Chondrocyte (in vitro differentiated cells): ENCODE results near the gene JAG1. TPM values are rescaled to one million over a fixed set of nuclear protein-coding genes. Genes with fewer than 3 reads are reported as not detected.
A peak's percentile ranks its signal among the peaks of the same experiment; 100 is the strongest.

Experiments
- DNase-seq: peaks from one replicate; pipeline ENCODE4 v3.0.0; 2021; ENCODE audit warnings: mixed read lengths, low spot score
- H3K27ac Mint-ChIP-seq: one replicate; pipeline ENCODE4 v1.8.0; 2021; ENCODE audit warnings: mild to moderate bottlenecking, moderate library complexity, mixed read lengths; ENCODE audit not compliant: unreplicated experiment
- H3K27me3 Mint-ChIP-seq: 2 replicates; pipeline ENCODE4 v1.8.0; 2021; ENCODE audit warnings: low read depth, mixed read lengths
- H3K36me3 Mint-ChIP-seq: 2 replicates; pipeline ENCODE4 v1.8.0; 2021; ENCODE audit warnings: low read depth, mixed read lengths
- H3K4me1 Mint-ChIP-seq: 2 replicates; pipeline ENCODE4 v1.8.0; 2021; ENCODE audit warnings: low read depth, mild to moderate bottlenecking, mixed read lengths
- H3K4me3 Mint-ChIP-seq: one replicate; pipeline ENCODE4 v1.8.0; 2021; ENCODE audit warnings: mild to moderate bottlenecking, moderate library complexity, mixed read lengths; ENCODE audit not compliant: unreplicated experiment
- H3K9me3 Mint-ChIP-seq: 2 replicates; pipeline ENCODE4 v1.8.0; 2021; ENCODE audit warnings: low read depth, mixed read lengths
- CTCF ChIP-seq: fragments of 200-600 bp; sonication (generic); IDR thresholded peaks from 2 replicates; pipeline ENCODE4 v1.5.0; 2021; ENCODE audit warnings: antibody characterized with exemption, mild to moderate bottlenecking, moderate library complexity
- total RNA-seq: library from RNA; stranded (reverse); gene quantifications from 3 replicates; pipeline ENCODE4 v1.2.1, GENCODE V29; 2021

The JAG1 gene
- total RNA-seq, 1 donor from 2014 or later = 510 TPM

DNA sequence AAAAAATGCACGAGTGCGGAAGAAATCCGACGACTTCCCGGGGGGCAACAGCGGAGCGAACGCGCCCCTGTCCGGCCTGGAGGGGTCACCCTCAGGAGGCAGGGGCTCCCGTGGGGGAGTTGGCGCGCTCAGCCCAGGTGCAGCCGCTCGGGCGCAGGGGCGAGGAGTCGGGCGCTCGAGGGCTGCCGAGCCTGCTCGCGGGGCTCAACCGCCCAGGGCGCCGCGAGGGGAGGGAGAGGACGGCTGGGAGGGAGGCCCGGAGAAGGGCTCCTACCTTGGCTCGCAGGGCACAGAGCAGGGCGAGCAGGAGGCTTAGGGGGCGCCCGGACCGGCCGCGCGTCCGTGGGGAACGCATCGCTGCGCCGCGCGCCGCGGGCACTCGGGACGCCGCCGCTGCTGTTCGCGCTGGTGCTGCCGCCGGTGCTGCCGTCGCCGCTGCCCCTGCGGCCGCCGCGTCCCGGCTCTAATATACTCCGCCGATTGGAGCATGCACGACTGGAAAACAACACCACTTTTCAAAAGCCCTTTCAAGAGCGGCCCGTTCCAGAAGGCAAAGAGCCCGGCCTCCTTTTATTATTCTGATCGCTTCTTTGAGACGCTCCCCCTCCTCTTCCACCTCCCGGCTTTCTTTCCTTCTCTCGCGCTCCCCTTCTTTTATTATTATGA lies 490 bp downstream of the JAG1 start:
- TF ChIP-seq CTCF = peak; percentile 26
- peaks cover 44% of the 10 kb centered on the region for H3K4me1 Mint-ChIP-seq
- no peaks in the 10 kb centered on the region for H3K9me3 Mint-ChIP-seq
- peak overlapping the region; percentile 98 for H3K4me3 Mint-ChIP-seq
- peaks cover 39% of the 10 kb centered on the region for H3K36me3 Mint-ChIP-seq
- peak overlapping the region; percentile 98 for H3K27ac Mint-ChIP-seq
- no peak for DNase-seq
- no peaks in the 10 kb centered on the region for H3K27me3 Mint-ChIP-seq

DNA sequence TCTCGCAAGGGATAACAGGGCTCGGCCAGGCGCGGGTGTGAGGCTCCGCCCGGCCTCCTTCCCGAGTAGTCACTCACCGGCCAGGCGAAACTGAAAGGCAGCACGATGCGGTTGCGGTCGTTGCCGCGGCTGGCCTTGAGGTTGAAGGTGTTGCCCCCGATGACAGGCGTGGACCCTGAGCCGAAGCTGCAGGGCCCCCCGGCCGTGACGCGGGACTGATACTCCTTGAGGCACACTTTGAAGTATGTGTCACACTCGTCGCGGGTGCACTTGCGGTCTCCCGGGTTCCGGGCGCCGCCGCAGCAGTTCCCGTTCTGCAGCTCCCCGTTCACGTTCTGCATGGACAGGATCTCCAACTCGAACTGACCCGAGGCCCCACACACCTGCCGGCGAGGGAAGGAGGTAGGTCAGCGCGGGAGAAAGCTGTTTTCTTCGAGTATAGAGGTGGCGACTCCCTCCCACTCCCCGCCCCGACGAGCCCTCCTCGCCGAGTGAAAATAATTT lies 1.1 kb downstream of the JAG1 start:
- H3K27ac Mint-ChIP-seq = peak overlapping the region; percentile 95
- no peaks in the 10 kb centered on the region for H3K27me3 Mint-ChIP-seq
- H3K4me1 Mint-ChIP-seq = peaks cover 47% of the 10 kb centered on the region
- no peak for DNase-seq
- H3K36me3 Mint-ChIP-seq = peaks cover 41% of the 10 kb centered on the region
- TF ChIP-seq CTCF = no peak
- peak overlapping the region; percentile 98 for H3K4me3 Mint-ChIP-seq
- no peaks in the 10 kb centered on the region for H3K9me3 Mint-ChIP-seq

- H3K27ac Mint-ChIP-seq = peak overlapping the region; percentile 95
- H3K27me3 Mint-ChIP-seq = no peaks in the 10 kb centered on the region
- H3K4me3 Mint-ChIP-seq = peak overlapping the region; percentile 98
- peaks cover 53% of the 10 kb centered on the region for H3K4me1 Mint-ChIP-seq
- H3K9me3 Mint-ChIP-seq = no peaks in the 10 kb centered on the region
- no peak for TF ChIP-seq CTCF
- DNase-seq = no peak
- peaks cover 44% of the 10 kb centered on the region for H3K36me3 Mint-ChIP-seq
Measured at GRCh38 chr20:10671919-10672623, 1.7 kb downstream of the JAG1 start.

DNA sequence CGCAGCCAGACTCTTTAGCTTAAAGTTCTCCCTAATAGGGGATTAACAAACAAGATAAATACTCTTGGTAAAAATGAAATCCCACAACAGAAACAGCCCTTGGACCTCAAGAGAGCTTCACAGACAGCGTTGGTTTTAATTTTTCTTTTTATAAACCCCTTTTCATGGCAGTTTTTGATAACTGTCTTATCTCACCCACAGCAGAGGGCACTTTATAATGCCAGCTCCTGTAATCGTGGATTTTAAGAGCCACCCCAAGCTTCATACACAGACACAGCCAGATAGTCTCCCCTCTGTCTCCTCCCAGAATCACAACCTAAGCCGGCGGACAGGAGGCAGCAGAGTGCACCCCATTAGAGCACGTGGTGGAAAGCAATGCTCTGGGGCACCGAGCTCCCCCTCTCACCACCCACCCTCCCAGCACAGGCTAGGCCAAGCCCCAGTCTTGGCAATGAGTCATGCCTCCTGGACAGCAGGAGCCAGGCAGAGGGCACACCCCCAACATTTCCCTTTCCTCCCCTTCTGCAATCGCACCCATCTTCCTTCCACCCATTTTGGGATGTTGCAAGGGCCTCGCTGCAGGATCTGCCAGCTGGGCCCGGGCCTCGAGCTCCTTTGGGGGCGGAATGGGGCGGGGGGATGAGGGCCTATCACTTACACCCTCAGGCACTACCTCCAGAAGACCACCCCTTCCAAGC lies 2.4 kb downstream of the JAG1 start:
- Mint-ChIP-seq H3K27ac (peak overlapping the region; percentile 95), H3K4me3 (peak overlapping the region; percentile 98), H3K9me3 (no peaks in the 10 kb centered on the region), H3K36me3 (peaks cover 44% of the 10 kb centered on the region), H3K27me3 (no peaks in the 10 kb centered on the region), H3K4me1 (peaks cover 56% of the 10 kb centered on the region)
- TF ChIP-seq CTCF = peak; percentile 78
- DNase-seq = no peak
